Stimulated activated naive CD4-positive, alpha-beta T cell treated with Interleukin-2 at 50 U/mL for 16 hours (primary cell): ENCODE measurements around the gene HOGA1.
"Not testable (repeated sequence)": the region's sequence is repeated elsewhere in the genome, so short reads cannot be mapped to it uniquely, and the experiment has no call there.

Source experiments
- DNase-seq: peaks from one replicate; lab custom pipeline; 2025; lab: John Stamatoyannopoulos, UW

HOGA1 gene

GRCh38 chr10:97611473-97611872 is 27.3 kb downstream of the HOGA1 start:
- no peak for DNase-seq

GRCh38 chr10:97612386-97612785 is 28.2 kb downstream of the HOGA1 start:
- DNase-seq: no peak

GRCh38 chr10:97618285-97618684 is 34.1 kb downstream of the HOGA1 start:
- DNase-seq: no peak

- no peak for DNase-seq
These were observed 34.5 kb downstream of the HOGA1 start for GRCh38 chr10:97618733-97619132.

GRCh38 chr10:97623277-97623676 is 39.1 kb downstream of the HOGA1 start:
- no peak for DNase-seq

GRCh38 chr10:97627731-97628130 is 43.5 kb downstream of the HOGA1 start:
- no peak for DNase-seq

- DNase-seq: no peak
These were observed 44.0 kb downstream of the HOGA1 start for GRCh38 chr10:97628228-97628627.

- DNase-seq: no peak
These were observed 45.1 kb downstream of the HOGA1 start for GRCh38 chr10:97629289-97629688.

- no peak for DNase-seq
These were observed 46.9 kb downstream of the HOGA1 start for GRCh38 chr10:97631098-97631497.

- peak; percentile 92 for DNase-seq
These were observed 49.0 kb downstream of the HOGA1 start, which contains the start of gene MORN4 for GRCh38 chr10:97632949-97633884. MORN4 (minus strand) TSS chr10:97633500; CDS start chr10:97619653, 13,847 bp downstream.

GRCh38 chr10:97633921-97634320 is 49.7 kb downstream of the HOGA1 start:
- DNase-seq: no peak

- no peak for DNase-seq
These were observed 51.4 kb downstream of the HOGA1 start for GRCh38 chr10:97635577-97635976.

- not testable (repeated sequence) for DNase-seq
These were observed 54.9 kb downstream of the HOGA1 start for GRCh38 chr10:97639090-97639489.

- DNase-seq: peak; percentile 99
These were observed 56.1 kb downstream of the HOGA1 start, which contains the start of gene PI4K2A for GRCh38 chr10:97640174-97640867. PI4K2A (plus strand) TSS chr10:97640671; CDS start chr10:97640743, 72 bp downstream.

- DNase-seq: peak; percentile 16
These were observed 57.0 kb downstream of the HOGA1 start for GRCh38 chr10:97640868-97641811.

GRCh38 chr10:97642471-97643159 is 58.4 kb downstream of the HOGA1 start:
- DNase-seq: not testable (repeated sequence)

- DNase-seq: no peak
These were observed 59.3 kb downstream of the HOGA1 start for GRCh38 chr10:97643441-97643985.

- DNase-seq: no peak
These were observed 60.7 kb downstream of the HOGA1 start for GRCh38 chr10:97644936-97645335.

- DNase-seq: no peak
These were observed 63.4 kb downstream of the HOGA1 start for GRCh38 chr10:97647556-97647955.

GRCh38 chr10:97648562-97649404 is 64.6 kb downstream of the HOGA1 start:
- peak; percentile 28 for DNase-seq
